CD14-positive monocyte (primary cell): Measurements from ENCODE around the gene MACO1. TPM values are rescaled to one million over a fixed set of nuclear protein-coding genes. Genes with fewer than 3 reads are reported as not detected.

ENCODE experiments used
- DNase-seq, 3 donors: peaks; one replicate each; pipeline ENCODE4 v3.0.0-alpha.2; 2011 to 2022
- H2AFZ ChIP-seq: 2 replicates; pipeline ENCODE4 v1.6.0; 2012; ENCODE audit warnings: mild to moderate bottlenecking, low read depth, low read length, inconsistent platforms; ENCODE audit not compliant: insufficient read depth, poor library complexity, severe bottlenecking
- H3K27ac ChIP-seq, 2 donors: 1 replicate in 1 of 2; 2 replicates in 1 of 2; pipeline ENCODE4 v1.5.1; 2012 to 2013; ENCODE audit warnings: low read length in 2 of 2, control low read depth in 1 of 2, inconsistent platforms in 1 of 2, low read depth in 1 of 2, mild to moderate bottlenecking in 1 of 2
- H3K27me3 ChIP-seq, 2 donors: one replicate each; pipeline versions ENCODE4 v1.6.0 to v1.6.1; 2011 to 2013; ENCODE audit warnings: low read length in 2 of 2; ENCODE audit not compliant: control insufficient read depth in 2 of 2, insufficient read depth in 2 of 2
- H3K36me3 ChIP-seq, 2 donors: replicated peaks in 1 of 2; 1 replicate in 1 of 2; 2 replicates in 1 of 2; pipeline versions ENCODE4 v1.5.1 to v1.6.1; 2012 to 2013; ENCODE audit warnings: low read length in 2 of 2, control low read depth in 1 of 2, inconsistent platforms in 1 of 2, mild to moderate bottlenecking in 1 of 2; ENCODE audit not compliant: insufficient read depth in 2 of 2, control insufficient read depth in 1 of 2
- H3K4me1 ChIP-seq, 2 donors: 1 replicate in 1 of 2; 2 replicates in 1 of 2; pipeline versions ENCODE4 v1.5.1 to v1.6.1; 2012 to 2013; ENCODE audit warnings: low read length in 2 of 2, control low read depth in 1 of 2, inconsistent platforms in 1 of 2, mild to moderate bottlenecking in 1 of 2, moderate library complexity in 1 of 2; ENCODE audit not compliant: insufficient read depth in 2 of 2, control insufficient read depth in 1 of 2
- H3K4me2 ChIP-seq: replicated peaks from 2 replicates; pipeline ENCODE3; 2012; ENCODE audit warnings: low read length, moderate library complexity, mild to moderate bottlenecking; ENCODE audit not compliant: poor library complexity, severe bottlenecking; ENCODE audit errors: extremely low read depth
- H3K4me3 ChIP-seq, 3 experiments: fragments of 200-600 bp in 1 of 3; sonication (generic) in 1 of 3; replicated peaks in 1 of 3; 1 replicate in 2 of 3; 2 replicates in 1 of 3; pipeline ENCODE4 v1.5.1; 2011 to 2013; ENCODE audit warnings: low read length in 3 of 3, mild to moderate bottlenecking in 3 of 3, control low read depth in 2 of 3, low read depth in 2 of 3, inconsistent platforms in 1 of 3, moderate library complexity in 1 of 3
- H3K79me2 ChIP-seq: 2 replicates; pipeline ENCODE4 v1.6.0; 2012; ENCODE audit warnings: mild to moderate bottlenecking, control low read depth, inconsistent platforms, low read length, moderate library complexity; ENCODE audit not compliant: insufficient read depth
- H3K9ac ChIP-seq: 2 replicates; pipeline ENCODE4 v1.6.0; 2017; ENCODE audit warnings: low read length, mild to moderate bottlenecking; ENCODE audit not compliant: insufficient read depth, poor library complexity, severe bottlenecking
- H3K9me3 ChIP-seq, 2 donors: replicated peaks in 1 of 2; 1 replicate in 1 of 2; 2 replicates in 1 of 2; pipeline versions ENCODE4 v1.5.1 to v1.6.1; 2012 to 2013; ENCODE audit warnings: low read length in 2 of 2, control low read depth in 1 of 2; ENCODE audit not compliant: control insufficient read depth in 1 of 2, insufficient read depth in 1 of 2
- H4K20me1 ChIP-seq: 2 replicates; pipeline ENCODE4 v1.6.0; 2012; ENCODE audit warnings: mild to moderate bottlenecking, low read length, control low read depth, moderate library complexity; ENCODE audit not compliant: insufficient read depth
- H3K27ac Mint-ChIP-seq, 7 donors: one replicate each; pipeline ENCODE4 v1.8.0; 2020; ENCODE audit warnings: mild to moderate bottlenecking in 7 of 7, mixed read lengths in 7 of 7, moderate library complexity in 6 of 7, inconsistent platforms in 2 of 7
- H3K27me3 Mint-ChIP-seq, 3 donors: one replicate each; pipeline ENCODE4 v1.8.0; 2021 to 2022; ENCODE audit warnings: low read depth in 3 of 3, mild to moderate bottlenecking in 3 of 3, mixed read lengths in 3 of 3, moderate library complexity in 3 of 3, inconsistent platforms in 1 of 3
- H3K36me3 Mint-ChIP-seq, 2 donors: one replicate each; pipeline ENCODE4 v1.8.0; 2020; ENCODE audit warnings: mixed read lengths in 2 of 2, inconsistent platforms in 1 of 2, mild to moderate bottlenecking in 1 of 2
- H3K4me1 Mint-ChIP-seq: one replicate; pipeline ENCODE4 v1.8.0; 2020; ENCODE audit warnings: mild to moderate bottlenecking, mixed read lengths
- H3K4me3 Mint-ChIP-seq, 2 donors: one replicate each; pipeline ENCODE4 v1.8.0; 2020; ENCODE audit warnings: mild to moderate bottlenecking in 2 of 2, mixed read lengths in 2 of 2, moderate library complexity in 1 of 2
- H3K9me3 Mint-ChIP-seq, 7 donors: one replicate each; pipeline ENCODE4 v1.8.0; 2020 to 2022; ENCODE audit warnings: mixed read lengths in 7 of 7, mild to moderate bottlenecking in 6 of 7, moderate library complexity in 6 of 7, inconsistent platforms in 2 of 7
- CTCF ChIP-seq: fragments of 200-600 bp; IDR thresholded peaks from one replicate; pipeline ENCODE4 v1.8.0; 2022; ENCODE audit warnings: antibody characterized with exemption, mild to moderate bottlenecking
- WGBS: methylation state at CpG from one replicate; pipeline ENCODE4 v1.1.5; 2013; ENCODE audit warnings: missing lambda C conversion rate; ENCODE audit not compliant: insufficient coverage; 5-methylcytosine and 5-hydroxymethylcytosine counted together
- intact Hi-C, 2 donors: fragments of 100-400 bp; cut with micrococcal nuclease; formaldehyde crosslinking; loops; one replicate each; pipeline versions ENCODE4 v1.15.0 to v1.15.1; 2023
- polyA plus RNA-seq, 3 donors: library from polyadenylated mRNA; depleted of rRNA in 1 of 3; unstranded in 2 of 3; stranded (reverse) in 1 of 3; fragments of 300-500 nt in 2 of 3; fragments of >200 nt in 1 of 3; fragmentation: Illumina TruSeq in 2 of 3; gene quantifications; 1 replicate in 2 of 3; 2 replicates in 1 of 3; pipeline ENCODE4 v1.2.3, GENCODE V29; 2012 to 2021

MACO1 gene
- polyA plus RNA-seq, 3 donors: 2.6 to 4.1 (median 3.9) TPM

DNA sequence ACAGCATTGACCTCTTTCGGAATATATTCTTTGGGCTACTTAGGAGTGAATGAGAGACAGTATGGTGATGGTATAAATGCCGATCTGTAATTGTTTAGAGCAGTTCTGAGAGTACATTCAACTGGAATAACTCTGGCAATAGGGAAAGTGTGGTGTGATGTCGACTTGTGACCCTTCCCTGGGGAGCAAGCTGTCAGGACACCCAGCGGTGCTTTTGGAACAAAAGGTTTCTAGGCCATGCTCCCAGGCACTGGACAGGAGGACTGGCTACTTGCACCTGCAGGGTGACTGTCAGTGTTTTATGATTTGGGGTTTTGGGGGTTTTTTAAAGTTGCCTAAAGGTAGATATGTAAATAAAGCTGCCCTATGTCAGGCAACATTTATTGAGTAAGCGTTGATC, 50.9 kb downstream of the MACO1 start:
- no peak for TF ChIP-seq CTCF
- peaks cover 15 to 47% of the 10 kb centered on the region in 2 donors for H3K36me3 ChIP-seq
- Mint-ChIP-seq H3K9me3 (no peaks in the 10 kb centered on the region), H3K4me3 (no peak overlapping the region), H3K27me3 (peaks cover 0 to 1% (median 0%) of the 10 kb centered on the region in 3 donors), H3K4me1 (peaks cover 11% of the 10 kb centered on the region), H3K36me3 (peaks cover 30 to 37% of the 10 kb centered on the region in 2 donors), H3K27ac (no peak overlapping the region)
- no peaks in the 10 kb centered on the region for H3K27me3 ChIP-seq
- no peak overlapping the region for H3K9ac ChIP-seq
- no peak overlapping the region for H3K27ac ChIP-seq
- H3K4me2 ChIP-seq: no peak overlapping the region
- H3K9me3 ChIP-seq: no peaks in the 10 kb centered on the region
- intact Hi-C loops: loop anchor here in 1 of 2 donors (10.0 kb wide), 1 partner anchor 87 kb away; no protein-coding TSS in a partner anchor
- WGBS: 90% methylated on average over 4 of the region's 5 CpGs
- no peaks in the 10 kb centered on the region for H4K20me1 ChIP-seq
- no peaks in the 10 kb centered on the region for H3K79me2 ChIP-seq
- DNase-seq: no peak
- H3K4me3 ChIP-seq: no peak overlapping the region
- no peaks in the 10 kb centered on the region for H3K4me1 ChIP-seq
- no peak overlapping the region for H2AFZ ChIP-seq

DNA sequence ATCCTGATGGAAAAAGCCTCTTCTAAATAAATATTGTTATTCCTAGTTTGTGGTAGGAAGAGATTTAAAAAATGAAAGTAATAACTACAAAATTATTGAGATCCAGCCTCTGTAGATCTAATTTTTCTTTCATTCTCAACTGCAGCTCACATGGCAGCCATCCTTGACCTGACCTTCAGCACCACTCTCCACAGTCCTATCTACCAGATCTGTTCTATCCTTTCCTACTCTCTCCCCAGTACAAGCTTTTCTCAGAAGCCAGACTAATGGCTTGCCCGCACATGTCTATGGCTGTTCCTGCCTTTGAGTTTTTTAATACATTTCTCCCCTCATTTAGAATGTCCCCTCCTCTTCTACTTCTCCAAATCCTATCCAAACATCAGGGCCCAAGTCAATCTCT, 51.5 kb downstream of the MACO1 start:
- DNase-seq: no peak
- Mint-ChIP-seq H3K27me3 (no peaks in the 10 kb centered on the region), H3K4me3 (no peak overlapping the region), H3K36me3 (peaks cover 30 to 39% of the 10 kb centered on the region in 2 donors), H3K9me3 (no peaks in the 10 kb centered on the region), H3K27ac (peak overlapping the region in 3 of 7 donors; percentile 5 to 84 (median 74)), H3K4me1 (peaks cover 11% of the 10 kb centered on the region)
- H3K9ac ChIP-seq: no peak overlapping the region
- H3K4me3 ChIP-seq: no peak overlapping the region
- no peak overlapping the region for H2AFZ ChIP-seq
- no peaks in the 10 kb centered on the region for H4K20me1 ChIP-seq
- H3K9me3 ChIP-seq: no peaks in the 10 kb centered on the region
- no peak overlapping the region for H3K27ac ChIP-seq
- no peaks in the 10 kb centered on the region for H3K4me1 ChIP-seq
- intact Hi-C loops: loop anchor here in 1 of 2 donors (10.0 kb wide), 1 partner anchor 87 kb away; no protein-coding TSS in a partner anchor
- no peaks in the 10 kb centered on the region for H3K79me2 ChIP-seq
- H3K27me3 ChIP-seq: no peaks in the 10 kb centered on the region
- H3K36me3 ChIP-seq: peaks cover 18 to 50% of the 10 kb centered on the region in 2 donors
- no peak for TF ChIP-seq CTCF
- 100% methylated on average over 1 of the region's 1 CpG for WGBS
- H3K4me2 ChIP-seq: no peak overlapping the region
